ENCODE results near the gene FAM227B. TPM values are rescaled to one million over a fixed set of nuclear protein-coding genes. Genes with fewer than 3 reads are reported as not detected.

Gene FAM227B
- total and polyA plus RNA-seq, 2 of the 13 experiments (the other 11 are each of a cell fraction or from before 2014, with no cell fraction given), result 1.9 to 2.6 TPM

DNA sequence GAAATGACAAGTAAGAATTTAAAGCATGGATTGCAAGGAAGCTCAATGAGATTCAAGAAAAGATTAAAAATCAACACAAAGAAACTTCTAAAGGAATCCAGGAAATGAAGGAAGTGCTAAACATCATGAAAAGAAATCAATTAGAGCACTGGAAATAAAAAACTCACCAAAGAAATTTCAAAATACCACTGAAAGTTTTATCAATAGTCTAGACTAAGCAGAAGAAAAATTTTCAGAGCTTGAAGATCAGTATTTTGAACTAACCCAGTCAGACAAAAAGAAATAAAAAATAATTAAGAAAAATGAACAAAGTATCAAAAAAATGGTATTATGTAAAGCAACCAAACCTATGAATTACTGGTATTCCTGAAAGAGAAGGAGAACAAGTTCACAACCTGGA is 60.6 kb downstream of the FAM227B start:
- ATAC-seq, result no peak
- H3K9me3 ChIP-seq (ENCODE audit: low read length), result peaks cover 34% of the 10 kb centered on the region
- DNase-seq (ENCODE audit: low spot score), result no peak
- CTCF ChIA-PET (ENCODE audit: low intra/inter-chr PET ratio, low total read pairs), result no interaction called here
- no peak overlapping the region for H3K27ac ChIP-seq (ENCODE audit: extremely low read length, insufficient read depth, low read length)
- no TSS peak for BruUV-seq (replicated peaks)
- intact Hi-C loops (cut with micrococcal nuclease; ENCODE audit: unreplicated experiment) (no loop called here), in situ Hi-C loops (cut with HindIII; ENCODE audit: extremely low pct_ligation_motif_present, low pct_unique_long_range_greater_than_20kb) (no loop called here)
- H3K4me3 ChIP-seq (replicated peaks in 1 of 3; ENCODE audit: insufficient read depth in 1 of 3, low read depth in 2 of 3, low read length in 3 of 3), result no peak overlapping the region
- H2AFZ ChIP-seq (ENCODE audit: low read length), result no peak overlapping the region
- no peaks in the 10 kb centered on the region for H3K79me2 ChIP-seq (ENCODE audit: insufficient read depth, low read length)
- no peaks in the 10 kb centered on the region for H3K27me3 ChIP-seq (ENCODE audit: control insufficient read depth in 1 of 2, insufficient read depth in 2 of 2, low read length in 2 of 2)
- H3K36me3 ChIP-seq (replicated peaks in 1 of 2; ENCODE audit: control insufficient read depth in 1 of 2, insufficient read depth in 2 of 2, low read length in 2 of 2), result no peaks in the 10 kb centered on the region
- TF ChIP-seq ZNF317 (CRISPR knock-in tag; IDR thresholded peaks at IDR 0.05), result no peak
- TF ChIP-seq, protein P1, sequence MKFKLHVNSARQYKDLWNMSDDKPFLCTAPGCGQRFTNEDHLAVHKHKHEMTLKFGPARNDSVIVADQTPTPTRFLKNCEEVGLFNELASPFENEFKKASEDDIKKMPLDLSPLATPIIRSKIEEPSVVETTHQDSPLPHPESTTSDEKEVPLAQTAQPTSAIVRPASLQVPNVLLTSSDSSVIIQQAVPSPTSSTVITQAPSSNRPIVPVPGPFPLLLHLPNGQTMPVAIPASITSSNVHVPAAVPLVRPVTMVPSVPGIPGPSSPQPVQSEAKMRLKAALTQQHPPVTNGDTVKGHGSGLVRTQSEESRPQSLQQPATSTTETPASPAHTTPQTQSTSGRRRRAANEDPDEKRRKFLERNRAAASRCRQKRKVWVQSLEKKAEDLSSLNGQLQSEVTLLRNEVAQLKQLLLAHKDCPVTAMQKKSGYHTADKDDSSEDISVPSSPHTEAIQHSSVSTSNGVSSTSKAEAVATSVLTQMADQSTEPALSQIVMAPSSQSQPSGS (CRISPR knock-in tag; IDR thresholded peaks at IDR 0.05), result no peak
- no peak for TF ChIP-seq ZNF224 (CRISPR knock-in tag; IDR thresholded peaks at IDR 0.05)
- no peak for TF ChIP-seq KLF13 (CRISPR knock-in tag; IDR thresholded peaks at IDR 0.05)
- no peak for TF ChIP-seq CHD2 (IDR thresholded peaks at IDR 0.05; ENCODE audit: low read depth, low read length)
- TF ChIP-seq, protein P2, sequence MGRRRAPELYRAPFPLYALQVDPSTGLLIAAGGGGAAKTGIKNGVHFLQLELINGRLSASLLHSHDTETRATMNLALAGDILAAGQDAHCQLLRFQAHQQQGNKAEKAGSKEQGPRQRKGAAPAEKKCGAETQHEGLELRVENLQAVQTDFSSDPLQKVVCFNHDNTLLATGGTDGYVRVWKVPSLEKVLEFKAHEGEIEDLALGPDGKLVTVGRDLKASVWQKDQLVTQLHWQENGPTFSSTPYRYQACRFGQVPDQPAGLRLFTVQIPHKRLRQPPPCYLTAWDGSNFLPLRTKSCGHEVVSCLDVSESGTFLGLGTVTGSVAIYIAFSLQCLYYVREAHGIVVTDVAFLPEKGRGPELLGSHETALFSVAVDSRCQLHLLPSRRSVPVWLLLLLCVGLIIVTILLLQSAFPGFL (CRISPR knock-in tag; IDR thresholded peaks at IDR 0.05), result no peak
- no peak for TF ChIP-seq ZNF883 (CRISPR knock-in tag; IDR thresholded peaks at IDR 0.05; ENCODE audit: not compliant biosample characterization)
- no peak for TF ChIP-seq HNF4G (IDR thresholded peaks at IDR 0.05; ENCODE audit: borderline replicate concordance, low read depth, low read length)
- no peak for TF ChIP-seq HNF4G (CRISPR knock-in tag; IDR thresholded peaks at IDR 0.05; ENCODE audit: borderline replicate concordance, low read depth)
- no peak for TF ChIP-seq NCOA2 (CRISPR knock-in tag; IDR thresholded peaks at IDR 0.05)
- TF ChIP-seq ZFP37 (CRISPR knock-in tag; IDR thresholded peaks at IDR 0.05; ENCODE audit: borderline replicate concordance), result no peak
- TF ChIP-seq IRF2 (CRISPR knock-in tag; IDR thresholded peaks at IDR 0.05), result no peak
- TF ChIP-seq, protein P3, sequence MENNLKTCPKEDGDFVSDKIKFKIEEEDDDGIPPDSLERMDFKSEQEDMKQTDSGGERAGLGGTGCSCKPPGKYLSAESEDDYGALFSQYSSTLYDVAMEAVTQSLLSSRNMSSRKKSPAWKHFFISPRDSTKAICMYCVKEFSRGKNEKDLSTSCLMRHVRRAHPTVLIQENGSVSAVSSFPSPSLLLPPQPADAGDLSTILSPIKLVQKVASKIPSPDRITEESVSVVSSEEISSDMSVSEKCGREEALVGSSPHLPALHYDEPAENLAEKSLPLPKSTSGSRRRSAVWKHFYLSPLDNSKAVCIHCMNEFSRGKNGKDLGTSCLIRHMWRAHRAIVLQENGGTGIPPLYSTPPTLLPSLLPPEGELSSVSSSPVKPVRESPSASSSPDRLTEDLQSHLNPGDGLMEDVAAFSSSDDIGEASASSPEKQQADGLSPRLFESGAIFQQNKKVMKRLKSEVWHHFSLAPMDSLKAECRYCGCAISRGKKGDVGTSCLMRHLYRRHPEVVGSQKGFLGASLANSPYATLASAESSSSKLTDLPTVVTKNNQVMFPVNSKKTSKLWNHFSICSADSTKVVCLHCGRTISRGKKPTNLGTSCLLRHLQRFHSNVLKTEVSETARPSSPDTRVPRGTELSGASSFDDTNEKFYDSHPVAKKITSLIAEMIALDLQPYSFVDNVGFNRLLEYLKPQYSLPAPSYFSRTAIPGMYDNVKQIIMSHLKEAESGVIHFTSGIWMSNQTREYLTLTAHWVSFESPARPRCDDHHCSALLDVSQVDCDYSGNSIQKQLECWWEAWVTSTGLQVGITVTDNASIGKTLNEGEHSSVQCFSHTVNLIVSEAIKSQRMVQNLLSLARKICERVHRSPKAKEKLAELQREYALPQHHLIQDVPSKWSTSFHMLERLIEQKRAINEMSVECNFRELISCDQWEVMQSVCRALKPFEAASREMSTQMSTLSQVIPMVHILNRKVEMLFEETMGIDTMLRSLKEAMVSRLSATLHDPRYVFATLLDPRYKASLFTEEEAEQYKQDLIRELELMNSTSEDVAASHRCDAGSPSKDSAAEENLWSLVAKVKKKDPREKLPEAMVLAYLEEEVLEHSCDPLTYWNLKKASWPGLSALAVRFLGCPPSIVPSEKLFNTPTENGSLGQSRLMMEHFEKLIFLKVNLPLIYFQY (CRISPR knock-in tag; IDR thresholded peaks at IDR 0.05; ENCODE audit: borderline replicate concordance), result no peak
- TF ChIP-seq, protein P4, sequence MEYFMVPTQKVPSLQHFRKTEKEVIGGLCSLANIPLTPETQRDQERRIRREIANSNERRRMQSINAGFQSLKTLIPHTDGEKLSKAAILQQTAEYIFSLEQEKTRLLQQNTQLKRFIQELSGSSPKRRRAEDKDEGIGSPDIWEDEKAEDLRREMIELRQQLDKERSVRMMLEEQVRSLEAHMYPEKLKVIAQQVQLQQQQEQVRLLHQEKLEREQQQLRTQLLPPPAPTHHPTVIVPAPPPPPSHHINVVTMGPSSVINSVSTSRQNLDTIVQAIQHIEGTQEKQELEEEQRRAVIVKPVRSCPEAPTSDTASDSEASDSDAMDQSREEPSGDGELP (IDR thresholded peaks at IDR 0.05; ENCODE audit: borderline replicate concordance, low read depth), result no peak
- TF ChIP-seq, protein P5, sequence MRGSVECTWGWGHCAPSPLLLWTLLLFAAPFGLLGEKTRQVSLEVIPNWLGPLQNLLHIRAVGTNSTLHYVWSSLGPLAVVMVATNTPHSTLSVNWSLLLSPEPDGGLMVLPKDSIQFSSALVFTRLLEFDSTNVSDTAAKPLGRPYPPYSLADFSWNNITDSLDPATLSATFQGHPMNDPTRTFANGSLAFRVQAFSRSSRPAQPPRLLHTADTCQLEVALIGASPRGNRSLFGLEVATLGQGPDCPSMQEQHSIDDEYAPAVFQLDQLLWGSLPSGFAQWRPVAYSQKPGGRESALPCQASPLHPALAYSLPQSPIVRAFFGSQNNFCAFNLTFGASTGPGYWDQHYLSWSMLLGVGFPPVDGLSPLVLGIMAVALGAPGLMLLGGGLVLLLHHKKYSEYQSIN (CRISPR knock-in tag; IDR thresholded peaks at IDR 0.05; ENCODE audit: borderline replicate concordance), result no peak
- H3K4me1 ChIP-seq (ENCODE audit: insufficient read depth, low read length), result no peaks in the 10 kb centered on the region
- H3K9ac ChIP-seq (ENCODE audit: insufficient read depth, low read depth, low read length), result no peak overlapping the region
- no peak overlapping the region for H3K4me2 ChIP-seq (ENCODE audit: low read depth, low read length)
- FAIRE-seq, result no peak
- H4K20me1 ChIP-seq (ENCODE audit: insufficient read depth, low read length), result no peaks in the 10 kb centered on the region
- POLR2A ChIA-PET, result no interaction called here

Data from HepG2 (cell line).